Gastrocnemius medialis (tissue), 4 donors: ENCODE data around the gene MYO1G. TPM values are rescaled to one million over a fixed set of nuclear protein-coding genes. Genes with fewer than 3 reads are reported as not detected.

Experiments used
- ATAC-seq, 2 donors: fragments of 150-250 bp; one replicate each; pipeline ENCODE4 v1.9.1; 2016
- DNase-seq, 2 donors: peaks; one replicate each; pipeline ENCODE4 v3.0.0-alpha.2; 2019
- H3K27ac ChIP-seq, 4 donors: fragments of 200-600 bp; sonication (generic); 1 replicate in 1 of 4; 2 replicates in 3 of 4; pipeline ENCODE4 v1.5.1; 2016 to 2018; ENCODE audit warnings: mild to moderate bottlenecking in 2 of 4, moderate library complexity in 1 of 4
- H3K27me3 ChIP-seq, 3 donors: fragments of 200-600 bp; sonication (generic) in 2 of 3; 1 replicate in 1 of 3; 2 replicates in 2 of 3; pipeline versions ENCODE4 v1.5.1 to v1.6.0; 2016 to 2019; ENCODE audit warnings: mild to moderate bottlenecking in 1 of 3, moderate library complexity in 1 of 3
- H3K36me3 ChIP-seq, 2 donors: fragments of 200-600 bp; sonication (generic) in 1 of 2; one replicate each; pipeline ENCODE4 v1.5.1; 2017 to 2018
- H3K4me1 ChIP-seq, 2 donors: fragments of 200-600 bp; sonication (generic) in 1 of 2; one replicate each; pipeline ENCODE4 v1.5.1; 2016 to 2017; ENCODE audit warnings: mild to moderate bottlenecking in 2 of 2
- H3K4me3 ChIP-seq, 4 donors: fragments of 200-600 bp; sonication (generic) in 3 of 4; 1 replicate in 1 of 4; 2 replicates in 3 of 4; pipeline ENCODE4 v1.5.1; 2016 to 2019; ENCODE audit warnings: mild to moderate bottlenecking in 2 of 4
- H3K9me3 ChIP-seq, 3 donors: fragments of 200-600 bp; sonication (generic) in 2 of 3; 1 replicate in 1 of 3; 2 replicates in 2 of 3; pipeline ENCODE4 v1.5.1; 2016 to 2019
- CTCF ChIP-seq, 5 experiments: fragments of 450-650 bp in 3 of 5; fragments of 200-600 bp in 2 of 5; sonication (generic) in 2 of 5; IDR thresholded peaks in 4 of 5; conservative IDR thresholded peaks in 1 of 5; 1 replicate in 4 of 5; 2 replicates in 1 of 5; pipeline ENCODE4 v1.5.1; 2016 to 2019; ENCODE audit warnings: antibody characterized with exemption in 5 of 5, mild to moderate bottlenecking in 3 of 5, moderate library complexity in 3 of 5
- POLR2A ChIP-seq, 2 donors: fragments of 450-650 bp; IDR thresholded peaks; one replicate each; pipeline ENCODE4 v1.6.1; 2017; ENCODE audit warnings: antibody characterized with exemption in 2 of 2, mild to moderate bottlenecking in 2 of 2, moderate library complexity in 2 of 2
- in situ Hi-C, 4 donors: fragments of 200-750 bp; cut with MboI; loops; one replicate each; pipeline versions ENCODE4 v1.15.0 to v1.8.0; 2017; ENCODE audit warnings: low sequenced_read_pairs in 4 of 4
- intact Hi-C: fragments of 100-400 bp; cut with DNase I; formaldehyde crosslinking; loops from one replicate; pipeline ENCODE4 v1.15.1; 2023; ENCODE audit warnings: low total_unique reads
- total RNA-seq, 4 donors: library from RNA; depleted of rRNA; stranded (reverse); fragments of >200 nt; gene quantifications; one replicate each; pipeline versions ENCODE4 v1.1.0 to v1.2.3, GENCODE V29; 2016

MYO1G gene
- total RNA-seq, 4 donors from 2014 or later, result 0.61 to 1.4 (median 1.3) TPM; not detected in 1

GRCh38 chr7:44980393-44981034 is 1.7 kb upstream of the MYO1G start:
- intact Hi-C loops, result no loop called here
- H3K9me3 ChIP-seq, result no peaks in the 10 kb centered on the region
- ATAC-seq (no peak), DNase-seq (no peak)
- peak overlapping the region in 1 of 4 donors; percentile 8 for H3K27ac ChIP-seq
- TF ChIP-seq CTCF (IDR thresholded peaks at IDR 0.05 in 4 of 5, conservative IDR thresholded peaks at IDR 0.05 in 1 of 5) (no peak), POLR2A (IDR thresholded peaks at IDR 0.05) (no peak)
- in situ Hi-C loops, result loop anchor here in 1 of 4 donors (10.0 kb wide), 1 partner anchor 134 kb away; the partner anchor contains the start of gene TBRG4
- no peak overlapping the region for H3K4me3 ChIP-seq
- H3K36me3 ChIP-seq, result peaks cover 2 to 42% of the 10 kb centered on the region in 2 donors
- H3K4me1 ChIP-seq, result peaks cover 8 to 10% of the 10 kb centered on the region in 2 donors
- H3K27me3 ChIP-seq, result no peaks in the 10 kb centered on the region

- in situ Hi-C loops, result loop anchor here in 1 of 4 donors (10.0 kb wide), 1 partner anchor 135 kb away; the partner anchor contains the start of gene TBRG4
- peaks cover 0 to 3% of the 10 kb centered on the region in 2 donors for H3K4me1 ChIP-seq
- intact Hi-C loops, result no loop called here
- H3K27me3 ChIP-seq, result no peaks in the 10 kb centered on the region
- H3K4me3 ChIP-seq, result no peak overlapping the region
- TF ChIP-seq CTCF (IDR thresholded peaks at IDR 0.05 in 4 of 5, conservative IDR thresholded peaks at IDR 0.05 in 1 of 5) (no peak), POLR2A (IDR thresholded peaks at IDR 0.05) (no peak)
- H3K27ac ChIP-seq, result peak overlapping the region in 1 of 4 donors; percentile 8
- ATAC-seq (no peak), DNase-seq (no peak)
- H3K36me3 ChIP-seq, result peaks cover 2 to 38% of the 10 kb centered on the region in 2 donors
- H3K9me3 ChIP-seq, result no peaks in the 10 kb centered on the region
Measured at GRCh38 chr7:44979481-44980392, 922 bp upstream of the MYO1G start.

GRCh38 chr7:44977959-44978335 is 868 bp downstream of the MYO1G start:
- peaks cover 0 to 20% of the 10 kb centered on the region in 2 donors for H3K36me3 ChIP-seq
- no peaks in the 10 kb centered on the region for H3K9me3 ChIP-seq
- H3K4me1 ChIP-seq, result no peaks in the 10 kb centered on the region
- no peak for TF ChIP-seq POLR2A (IDR thresholded peaks at IDR 0.05)
- no peak for TF ChIP-seq CTCF (IDR thresholded peaks at IDR 0.05 in 4 of 5, conservative IDR thresholded peaks at IDR 0.05 in 1 of 5)
- no peak overlapping the region for H3K27ac ChIP-seq
- DNase-seq (no peak), ATAC-seq (no peak)
- in situ Hi-C loops (no loop called here), intact Hi-C loops (no loop called here)
- H3K4me3 ChIP-seq, result peak overlapping the region in 1 of 4 donors; percentile 5
- H3K27me3 ChIP-seq, result no peaks in the 10 kb centered on the region

- no peak for TF ChIP-seq CTCF (IDR thresholded peaks at IDR 0.05 in 4 of 5, conservative IDR thresholded peaks at IDR 0.05 in 1 of 5)
- TF ChIP-seq POLR2A (IDR thresholded peaks at IDR 0.05), result no peak
- no peaks in the 10 kb centered on the region for H3K27me3 ChIP-seq
- DNase-seq, result no peak
- no peaks in the 10 kb centered on the region for H3K4me1 ChIP-seq
- H3K4me3 ChIP-seq, result no peak overlapping the region
- H3K27ac ChIP-seq, result no peak overlapping the region
- peaks cover 0 to 14% of the 10 kb centered on the region in 2 donors for H3K36me3 ChIP-seq
- no peaks in the 10 kb centered on the region for H3K9me3 ChIP-seq
- no peak for ATAC-seq
- in situ Hi-C loops (no loop called here), intact Hi-C loops (no loop called here)
Measured at GRCh38 chr7:44977304-44977958, 1.4 kb downstream of the MYO1G start.
